ENCODE data around the gene LRG1. TPM values are rescaled to one million over a fixed set of nuclear protein-coding genes. Genes with fewer than 3 reads are reported as not detected.

Gene LRG1
- polyA plus RNA-seq, 1 of the 3 experiments (the other 2 are of a cell fraction), result 0.12 TPM

GRCh38 chr19:4504297-4504701 is 35.5 kb downstream of the LRG1 start:
- H3K4me2 ChIP-seq, result no peak overlapping the region
- H3K4me3 ChIP-seq (ENCODE audit: low read depth in 2 of 2, low read length in 1 of 2), result no peak overlapping the region
- H3K27ac ChIP-seq (ENCODE audit: low read depth in 2 of 2, low read length in 1 of 2), result no peak overlapping the region
- ChIA-PET POLR2A (interaction anchor here (0.6 to 0.7 kb wide), 2 partner anchors 10 to 1952 kb away, joined by 3 read pairs; no protein-coding TSS in a partner anchor), CTCF (interaction anchor here (4.1 kb wide), 1 partner anchor 20 kb away, joined by 24 read pairs; no protein-coding TSS in a partner anchor)
- WGBS (ENCODE audit: low lambda C conversion rate), result 100% methylated on average over 2 of the region's 23 CpGs
- no peak overlapping the region for H2AFZ ChIP-seq (ENCODE audit: low read depth)
- TF ChIP-seq YY1 (IDR thresholded peaks at IDR 0.05; ENCODE audit: low read depth) (no peak), MEF2A (IDR thresholded peaks at IDR 0.05; ENCODE audit: borderline replicate concordance, low read depth) (no peak), FOXM1 (IDR thresholded peaks at IDR 0.05; ENCODE audit: low read depth) (no peak), RCOR1 (IDR thresholded peaks at IDR 0.05; ENCODE audit: low read length) (no peak), ZBTB33 (IDR thresholded peaks at IDR 0.05; ENCODE audit: borderline replicate concordance, low read depth) (no peak), EZH2phosphoT487 (IDR thresholded peaks at IDR 0.05; ENCODE audit: borderline replicate concordance, low read depth) (no peak), TCF12 (IDR thresholded peaks at IDR 0.05) (no peak), REST (IDR thresholded peaks at IDR 0.05; ENCODE audit: low read depth, low read length) (no peak), NRF1 (IDR thresholded peaks at IDR 0.05; ENCODE audit: low read depth, low read length) (no peak), POLR2AphosphoS5 (IDR thresholded peaks at IDR 0.05; ENCODE audit: low read depth, low read length) (no peak), RXRA (IDR thresholded peaks at IDR 0.05; ENCODE audit: borderline replicate concordance, low read depth) (no peak), ELF1 (IDR thresholded peaks at IDR 0.05) (no peak), JUND (IDR thresholded peaks at IDR 0.05) (no peak), NFIC (IDR thresholded peaks at IDR 0.05; ENCODE audit: borderline replicate concordance) (no peak), USF1 (IDR thresholded peaks at IDR 0.05; ENCODE audit: borderline replicate concordance, low read depth) (no peak), CTCF (IDR thresholded peaks at IDR 0.05) (no peak), TAF1 (IDR thresholded peaks at IDR 0.05; ENCODE audit: borderline replicate concordance, low read depth, low read length) (no peak)
- no peak overlapping the region for H3K9ac ChIP-seq
- no peaks in the 10 kb centered on the region for H3K79me2 ChIP-seq (ENCODE audit: insufficient read depth)
- H3K36me3 ChIP-seq (replicated peaks in 1 of 2; ENCODE audit: control insufficient read depth in 1 of 2, insufficient read depth in 2 of 2, low read length in 1 of 2), result peaks cover 0 to 38% of the 10 kb centered on the region in 2 experiments
- peaks cover 3% of the 10 kb centered on the region for H3F3A ChIP-seq (replicated peaks; ENCODE audit: insufficient read depth)
- no peaks in the 10 kb centered on the region for H3K9me3 ChIP-seq
- 0 out of 4 replicates have a peak, but pooled peaks cover 0 to 7% of the 10 kb centered on the region in 2 experiments for H3K4me1 ChIP-seq (ENCODE audit: control insufficient read depth in 1 of 2, insufficient read depth in 2 of 2, low read depth in 1 of 2, low read length in 1 of 2)
- DNase-seq, result no peak
- no peaks in the 10 kb centered on the region for H3K27me3 ChIP-seq (ENCODE audit: insufficient read depth)
- H3K9me2 ChIP-seq, result no peaks in the 10 kb centered on the region
- no peaks in the 10 kb centered on the region for H4K20me1 ChIP-seq (ENCODE audit: insufficient read depth)

All from SK-N-SH (cell line).